OCI-LY7 (cell line): ENCODE results near the gene FGF1. TPM values are rescaled to one million over a fixed set of nuclear protein-coding genes. Genes with fewer than 3 reads are reported as not detected.

Experiments used
- BruUV-seq: library from RNA; stranded (reverse); fragments of 400-500 nt; replicated peaks from 2 replicates; lab custom pipeline; 2021; lab: Mats Ljungman, UMichigan
- CTCF ChIA-PET: fragments of 300-600 bp; sonication (Branson Sonifier 250); formaldehyde crosslinking; loops from one replicate; lab custom pipeline; 2022; ENCODE audit warnings: antibody characterized with exemption; ENCODE audit not compliant: unreplicated experiment; lab: Charles Lee
- POLR2A ChIA-PET: fragments of 300-600 bp; sonication (Branson Sonifier 250); formaldehyde crosslinking; loops from one replicate; lab custom pipeline; 2022; ENCODE audit warnings: antibody characterized with exemption; lab: Charles Lee
- DNase-seq: peaks from one replicate; pipeline ENCODE4 v3.0.0-alpha.2; 2015; ENCODE audit warnings: low spot score
- H2AFZ ChIP-seq: fragments of 200-600 bp; sonication (generic), shearing (Covaris generic); 2 replicates; pipeline ENCODE4 v1.6.1; 2014; ENCODE audit warnings: mild to moderate bottlenecking, antibody characterized with exemption, low read length, moderate library complexity
- H3K27ac ChIP-seq: fragments of 200-600 bp; sonication (generic); 2 replicates; pipeline ENCODE4 v1.5.1; 2014; ENCODE audit warnings: mixed run types, low read depth, mild to moderate bottlenecking, moderate library complexity, low read length, inconsistent platforms; ENCODE audit not compliant: poor library complexity, severe bottlenecking
- H3K36me3 ChIP-seq: fragments of 200-600 bp; sonication (generic); 2 replicates; pipeline ENCODE4 v1.6.1; 2014; ENCODE audit warnings: mild to moderate bottlenecking, antibody characterized with exemption, low read length, moderate library complexity, mixed read lengths; ENCODE audit not compliant: insufficient read depth
- H3K4me1 ChIP-seq: fragments of 200-600 bp; sonication (generic); 2 replicates; pipeline ENCODE4 v1.5.1; 2014; ENCODE audit warnings: mild to moderate bottlenecking, low read length; ENCODE audit not compliant: insufficient read depth, poor library complexity, severe bottlenecking
- H3K4me2 ChIP-seq: fragments of 200-600 bp; sonication (generic); 2 replicates; pipeline ENCODE4 v1.6.1; 2014; ENCODE audit warnings: mild to moderate bottlenecking, low read length
- H3K4me3 ChIP-seq: fragments of 200-600 bp; sonication (generic); 2 replicates; pipeline ENCODE4 v1.5.1; 2014; ENCODE audit warnings: mild to moderate bottlenecking, low read depth, low read length; ENCODE audit not compliant: poor library complexity, severe bottlenecking
- H3K79me2 ChIP-seq: fragments of 200-600 bp; sonication (generic); 2 replicates; pipeline ENCODE4 v1.6.1; 2016; ENCODE audit warnings: low read depth, mild to moderate bottlenecking, low read length, moderate library complexity, mixed read lengths; ENCODE audit not compliant: insufficient read depth
- H3K9me2 ChIP-seq: fragments of 200-600 bp; sonication (generic); 2 replicates; pipeline ENCODE4 v1.6.1; 2016; ENCODE audit warnings: mild to moderate bottlenecking, low read length, mixed read lengths; ENCODE audit not compliant: insufficient read depth
- H3K9me3 ChIP-seq: fragments of 200-600 bp; sonication (generic); 2 replicates; pipeline ENCODE4 v1.6.1; 2014; ENCODE audit warnings: mild to moderate bottlenecking, mixed run types, low read length, mixed read lengths
- H4K20me1 ChIP-seq: fragments of 200-600 bp; sonication (generic); 2 replicates; pipeline ENCODE4 v1.6.1; 2014; ENCODE audit warnings: mild to moderate bottlenecking, antibody characterized with exemption, low read length, moderate library complexity, mixed read lengths; ENCODE audit not compliant: insufficient read depth
- CTCF ChIP-seq: fragments of 200-600 bp; sonication (generic); conservative IDR thresholded peaks from 2 replicates; pipeline ENCODE4 v1.5.1; 2014; ENCODE audit warnings: mild to moderate bottlenecking, antibody characterized with exemption, low read length, moderate library complexity, mixed read lengths
- EZH2phosphoT487 ChIP-seq: fragments of 200-600 bp; sonication (generic); IDR thresholded peaks from 2 replicates; pipeline ENCODE4 v1.6.1; 2018; ENCODE audit warnings: low read depth, borderline replicate concordance, mild to moderate bottlenecking, mixed run types, antibody characterized with exemption, low read length, moderate library complexity, mixed read lengths
- intact Hi-C: fragments of 100-400 bp; cut with micrococcal nuclease; formaldehyde crosslinking; loops from one replicate; pipeline ENCODE4 v1.10.0; 2022; ENCODE audit not compliant: unreplicated experiment
- total RNA-seq, 2 experiments: library from RNA; depleted of rRNA in 1 of 2; stranded (reverse); fragments of >200 nt in 1 of 2; shearing (Covaris generic) in 1 of 2; gene quantifications; 2 replicates each; pipeline ENCODE4 v1.2.3, GENCODE V29; 2014 to 2022

The FGF1 gene
- total RNA-seq, 2 experiments from 2014 or later, result not detected

- ChIA-PET CTCF (no interaction called here), POLR2A (no interaction called here)
- BruUV-seq, result no TSS peak
Observed at GRCh38 chr5:142592365-142592764, 93.5 kb downstream of the FGF1 start.

GRCh38 chr5:142590451-142591231, 95.2 kb downstream of the FGF1 start:
- ChIA-PET POLR2A (interaction anchor here (0.9 kb wide), 1 partner anchor 126 kb away, joined by 3 read pairs; no protein-coding TSS in a partner anchor), CTCF (no interaction called here)
- Histone ChIP-seq H3K36me3 (no peaks in the 10 kb centered on the region), H3K9me2 (no peaks in the 10 kb centered on the region), H3K79me2 (no peaks in the 10 kb centered on the region), H3K4me3 (no peak overlapping the region), H3K4me1 (no peaks in the 10 kb centered on the region), H3K9me3 (no peaks in the 10 kb centered on the region), H3K27ac (no peak overlapping the region), H3K4me2 (no peak overlapping the region), H4K20me1 (no peaks in the 10 kb centered on the region), H2AFZ (no peak overlapping the region)
- no TSS peak for BruUV-seq
- no peak for DNase-seq
- intact Hi-C loops, result no loop called here
- TF ChIP-seq EZH2phosphoT487 (no peak), CTCF (no peak)

More at GRCh38 chr5:142592365-142592764, 93.5 kb downstream of the FGF1 start:
- Histone ChIP-seq H3K4me2 (no peak overlapping the region), H3K79me2 (no peaks in the 10 kb centered on the region), H4K20me1 (no peaks in the 10 kb centered on the region), H3K4me1 (no peaks in the 10 kb centered on the region), H2AFZ (no peak overlapping the region), H3K9me3 (no peaks in the 10 kb centered on the region), H3K36me3 (no peaks in the 10 kb centered on the region), H3K9me2 (no peaks in the 10 kb centered on the region), H3K4me3 (no peak overlapping the region), H3K27ac (no peak overlapping the region)
- TF ChIP-seq CTCF (no peak), EZH2phosphoT487 (no peak)
- intact Hi-C loops, result no loop called here
- no peak for DNase-seq

- Histone ChIP-seq H4K20me1 (no peaks in the 10 kb centered on the region), H3K36me3 (no peaks in the 10 kb centered on the region), H3K79me2 (no peaks in the 10 kb centered on the region), H3K4me2 (no peak overlapping the region), H2AFZ (no peak overlapping the region), H3K4me1 (no peaks in the 10 kb centered on the region), H3K9me3 (no peaks in the 10 kb centered on the region), H3K9me2 (no peaks in the 10 kb centered on the region), H3K4me3 (no peak overlapping the region), H3K27ac (no peak overlapping the region)
- ChIA-PET CTCF (no interaction called here), POLR2A (no interaction called here)
- DNase-seq, result no peak
- intact Hi-C loops, result no loop called here
- TF ChIP-seq EZH2phosphoT487 (no peak), CTCF (no peak)
- BruUV-seq, result no TSS peak
Observed at GRCh38 chr5:142589720-142590119, 96.2 kb downstream of the FGF1 start.
